IMR-90 (cell line): Measurements from ENCODE around the gene FOXO1. TPM values are rescaled to one million over a fixed set of nuclear protein-coding genes. Genes with fewer than 3 reads are reported as not detected.

Experiments
- ATAC-seq: fragments of 200-7000 bp; cut with Tn5 transposase; 2 replicates; pipeline ENCODE4 v1.9.1; 2020; ENCODE audit warnings: low read depth, mild to moderate bottlenecking, moderate library complexity
- BruUV-seq: library from RNA; stranded (reverse); fragments of 400-500 nt; replicated peaks from 2 replicates; lab custom pipeline; 2021; lab: Mats Ljungman, UMichigan
- CTCF ChIA-PET: fragments of 300-600 bp; formaldehyde crosslinking; extraction: SDS; loops from one replicate; lab custom pipeline; 2021; ENCODE audit warnings: antibody characterized with exemption; lab: Yijun Ruan, JAX
- POLR2A ChIA-PET: fragments of 300-600 bp; sonication (Branson Sonifier 250); formaldehyde crosslinking; loops from one replicate; lab custom pipeline; 2022; ENCODE audit warnings: antibody characterized with exemption; ENCODE audit not compliant: unreplicated experiment; lab: Charles Lee
- DNase-seq: peaks from one replicate; pipeline ENCODE4 v3.0.0; 2013
- H2AFZ ChIP-seq: replicated peaks from 2 replicates; pipeline ENCODE3; 2013; ENCODE audit warnings: low read length, mild to moderate bottlenecking; ENCODE audit not compliant: poor library complexity
- H2AK5ac ChIP-seq: 2 replicates; pipeline ENCODE4 v1.6.1; 2013; ENCODE audit warnings: low read depth, low read length, inconsistent platforms
- H2AK9ac ChIP-seq: replicated peaks from 2 replicates; pipeline ENCODE3; 2013; ENCODE audit warnings: mild to moderate bottlenecking, low read depth, low read length, moderate library complexity; ENCODE audit not compliant: poor library complexity
- H2BK120ac ChIP-seq: 2 replicates; pipeline ENCODE4 v1.6.1; 2013; ENCODE audit warnings: low read depth, low read length, inconsistent platforms
- H2BK15ac ChIP-seq: 3 replicates; pipeline ENCODE4 v1.6.1; 2013; ENCODE audit warnings: low read depth, low read length, inconsistent platforms
- H2BK20ac ChIP-seq: 2 replicates; pipeline ENCODE4 v1.6.1; 2013; ENCODE audit warnings: low read depth, mild to moderate bottlenecking, inconsistent platforms, low read length, moderate library complexity
- H2BK5ac ChIP-seq: 2 replicates; pipeline ENCODE4 v1.6.1; 2013; ENCODE audit warnings: mild to moderate bottlenecking, low read depth, low read length, inconsistent platforms; ENCODE audit not compliant: poor library complexity, severe bottlenecking
- H3K14ac ChIP-seq: replicated peaks from 2 replicates; pipeline ENCODE4 v1.6.1; 2013; ENCODE audit warnings: low read depth, low read length, inconsistent platforms
- H3K18ac ChIP-seq: 2 replicates; pipeline ENCODE4 v1.6.1; 2013; ENCODE audit warnings: low read depth, low read length, control low read depth
- H3K23ac ChIP-seq: 2 replicates; pipeline ENCODE4 v1.6.1; 2013; ENCODE audit warnings: low read depth, low read length, inconsistent platforms
- H3K27ac ChIP-seq: 2 replicates; pipeline ENCODE4 v1.5.1; 2013; ENCODE audit warnings: mild to moderate bottlenecking, control low read depth, low read length; ENCODE audit not compliant: insufficient read depth
- H3K27me3 ChIP-seq: 2 replicates; pipeline ENCODE4 v1.6.1; 2013; ENCODE audit warnings: low read length; ENCODE audit not compliant: control insufficient read depth, insufficient read depth
- H3K36me3 ChIP-seq: 2 replicates; pipeline ENCODE4 v1.6.1; 2013; ENCODE audit warnings: low read length, mixed read lengths; ENCODE audit not compliant: control insufficient read depth, insufficient read depth
- H3K4ac ChIP-seq: 2 replicates; pipeline ENCODE4 v1.6.1; 2013; ENCODE audit warnings: low read depth, low read length, inconsistent platforms
- H3K4me1 ChIP-seq: 2 replicates; pipeline ENCODE4 v1.6.1; 2013; ENCODE audit warnings: low read length, mixed read lengths; ENCODE audit not compliant: control insufficient read depth, insufficient read depth
- H3K4me2 ChIP-seq: 2 replicates; pipeline ENCODE4 v1.6.1; 2013; ENCODE audit warnings: low read depth, mild to moderate bottlenecking, control low read depth, low read length, moderate library complexity
- H3K4me3 ChIP-seq: 2 replicates; pipeline ENCODE4 v1.5.1; 2013; ENCODE audit warnings: low read depth, mild to moderate bottlenecking, control low read depth, low read length, moderate library complexity; ENCODE audit not compliant: insufficient read depth
- H3K56ac ChIP-seq: 2 replicates; pipeline ENCODE4 v1.6.1; 2013; ENCODE audit warnings: low read length, inconsistent platforms; ENCODE audit not compliant: insufficient read depth; ENCODE audit errors: extremely low read depth
- H3K79me1 ChIP-seq, 2 experiments: 2 replicates each; pipeline ENCODE4 v1.6.1; 2013; ENCODE audit warnings: low read length in 2 of 2, inconsistent platforms in 1 of 2, low read depth in 1 of 2
- H3K9ac ChIP-seq: 2 replicates; pipeline ENCODE4 v1.6.1; 2013; ENCODE audit warnings: low read depth, low read length, control low read depth
- H3K9me1 ChIP-seq: 2 replicates; pipeline ENCODE4 v1.6.1; 2013; ENCODE audit warnings: low read length, inconsistent platforms; ENCODE audit not compliant: insufficient read depth
- H3K9me3 ChIP-seq: 2 replicates; pipeline ENCODE4 v1.6.1; 2013; ENCODE audit warnings: low read length; ENCODE audit not compliant: control insufficient read depth, insufficient read depth
- H4K20me1 ChIP-seq: 2 replicates; pipeline ENCODE4 v1.6.1; 2013; ENCODE audit warnings: low read length, inconsistent platforms; ENCODE audit not compliant: insufficient read depth
- H4K5ac ChIP-seq: 2 replicates; pipeline ENCODE4 v1.6.1; 2013; ENCODE audit warnings: mild to moderate bottlenecking, low read depth, low read length, control low read depth
- H4K8ac ChIP-seq, 2 experiments: 2 replicates each; pipeline ENCODE4 v1.6.1; 2013; ENCODE audit warnings: low read depth in 2 of 2, low read length in 2 of 2, control low read depth in 1 of 2, inconsistent platforms in 1 of 2
- H4K91ac ChIP-seq: 2 replicates; pipeline ENCODE4 v1.6.1; 2013; ENCODE audit warnings: low read depth, low read length, inconsistent platforms; ENCODE audit not compliant: insufficient read depth
- POLR2A ChIP-seq: IDR thresholded peaks from 2 replicates; pipeline ENCODE4 v1.6.1; 2012; ENCODE audit warnings: mild to moderate bottlenecking, low read depth, low read length
- RFX5 ChIP-seq: IDR thresholded peaks from 2 replicates; pipeline ENCODE4 v1.8.0; 2012; ENCODE audit warnings: low read depth, mild to moderate bottlenecking, low read length, moderate library complexity
- WGBS, 2 experiments: methylation state at CpG; one replicate each; pipeline versions ENCODE4 v1.1.5 to v1.1.7; 2013; ENCODE audit warnings: missing lambda C conversion rate in 2 of 2; ENCODE audit not compliant: insufficient read length in 1 of 2; ENCODE audit errors: extremely low coverage in 2 of 2; 5-methylcytosine and 5-hydroxymethylcytosine counted together
- dilution Hi-C: fragments of 300-500 bp; cut with HindIII; formaldehyde crosslinking; loops from one replicate; pipeline ENCODE4 v1.14.3; 2018; ENCODE audit warnings: low sequenced_read_pairs; ENCODE audit not compliant: unreplicated experiment
- in situ Hi-C: fragments of 300-500 bp; cut with MboI; formaldehyde crosslinking; loops from 3 replicates; pipeline ENCODE4 v1.14.3; 2019; ENCODE audit warnings: low sequenced_read_pairs, inconsistent platforms, mixed read lengths
- intact Hi-C: fragments of 100-400 bp; cut with micrococcal nuclease; formaldehyde crosslinking; loops from 2 replicates; pipeline ENCODE4 v1.10.0; 2022
- polyA plus RNA-seq, 3 experiments: library from polyadenylated mRNA; depleted of rRNA; stranded (reverse); fragments of >200 nt; gene quantifications; 2 replicates each; pipeline ENCODE4 v1.2.3, GENCODE V29; 2012; ENCODE audit warnings: low replicate concordance in 1 of 3
- total RNA-seq: library from RNA; depleted of rRNA; stranded (reverse); fragments of >200 nt; gene quantifications from 2 replicates; pipeline ENCODE4 v1.2.3, GENCODE V29; 2012

FOXO1 gene
- total and polyA plus RNA-seq, 2 of the 4 experiments (the other 2 are of a cell fraction) = 0.12 to 0.18 TPM

GRCh38 chr13:40565282-40566148 lies 100.9 kb downstream of the FOXO1 start (continued):
- no peak for TF ChIP-seq POLR2A

GRCh38 chr13:40564342-40565001 lies 102.0 kb downstream of the FOXO1 start:
- no peak for ATAC-seq
- no TSS peak for BruUV-seq
- ChIA-PET CTCF (no interaction called here), POLR2A (no interaction called here)
- Histone ChIP-seq H3K9me3 (no peaks in the 10 kb centered on the region), H3K27me3 (peaks cover 2% of the 10 kb centered on the region), H3K23ac (no peak overlapping the region), H4K8ac (no peak overlapping the region), H2BK120ac (no peak overlapping the region), H3K14ac (no peak overlapping the region), H2AK9ac (no peak overlapping the region), H4K91ac (no peak overlapping the region), H3K4me2 (no peak overlapping the region), H3K9ac (no peak overlapping the region), H4K20me1 (no peaks in the 10 kb centered on the region), H2BK20ac (no peak overlapping the region), H4K5ac (no peak overlapping the region), H2AK5ac (no peak overlapping the region), H3K4me3 (no peak overlapping the region), H3K36me3 (no peaks in the 10 kb centered on the region), H3K79me1 (no peaks in the 10 kb centered on the region), H2AFZ (no peak overlapping the region), H3K56ac (no peak overlapping the region), H2BK5ac (no peak overlapping the region), H3K18ac (no peak overlapping the region), H2BK15ac (no peak overlapping the region), H3K4ac (no peak overlapping the region), H3K9me1 (no peaks in the 10 kb centered on the region), H3K4me1 (no peaks in the 10 kb centered on the region), H3K27ac (no peak overlapping the region)
- no peak for DNase-seq
- dilution Hi-C loops (no loop called here), intact Hi-C loops (no loop called here), in situ Hi-C loops (no loop called here)
- TF ChIP-seq POLR2A (no peak), RFX5 (no peak)
- WGBS, 2 experiments = 47% methylated on average over 3 of the region's 15 CpGs; no CpG with 5 or more reads in 1 of the 2 experiments
